Renal pelvis (tissue), 4 donors: Measurements from ENCODE around the gene SLC2A6. TPM values are rescaled to one million over a fixed set of nuclear protein-coding genes. Genes with fewer than 3 reads are reported as not detected.

Source experiments
- DNase-seq: peaks from one replicate; pipeline ENCODE4 v3.0.0-alpha.2; 2013
- polyA plus RNA-seq, 3 donors: library from polyadenylated mRNA; unstranded; fragments of 120-200 nt; gene quantifications; one replicate each; pipeline ENCODE4 v1.2.1, GENCODE V29; 2013; ENCODE audit not compliant: insufficient read length in 3 of 3

SLC2A6 gene
- polyA plus RNA-seq, 3 donors = 1.4 to 2.0 (median 1.8) TPM

- DNase-seq = no peak
Measured at GRCh38 chr9:133499132-133499891, 20.4 kb upstream of the SLC2A6 start.

- no peak for DNase-seq
Measured at GRCh38 chr9:133496861-133497842, 18.3 kb upstream of the SLC2A6 start.

GRCh38 chr9:133495327-133496293 is 16.7 kb upstream of the SLC2A6 start:
- DNase-seq = no peak

GRCh38 chr9:133494636-133495326 is 15.9 kb upstream of the SLC2A6 start:
- no peak for DNase-seq

GRCh38 chr9:133493845-133494540 is 15.1 kb upstream of the SLC2A6 start:
- DNase-seq = no peak

- no peak for DNase-seq
Measured at GRCh38 chr9:133493428-133493827, 14.5 kb upstream of the SLC2A6 start.

- no peak for DNase-seq
Measured at GRCh38 chr9:133492061-133493021, 13.4 kb upstream of the SLC2A6 start.

- no peak for DNase-seq
Measured at GRCh38 chr9:133491656-133491925, 12.7 kb upstream of the SLC2A6 start.

GRCh38 chr9:133490865-133491655 is 12.2 kb upstream of the SLC2A6 start:
- DNase-seq = no peak

- no peak for DNase-seq
Measured at GRCh38 chr9:133490201-133490681, 11.3 kb upstream of the SLC2A6 start.

- DNase-seq = no peak
Measured at GRCh38 chr9:133489253-133490190, 10.6 kb upstream of the SLC2A6 start.

GRCh38 chr9:133488686-133489252 is 9.9 kb upstream of the SLC2A6 start:
- DNase-seq = no peak

GRCh38 chr9:133487331-133487725 is 8.4 kb upstream of the SLC2A6 start:
- no peak for DNase-seq

- no peak for DNase-seq
Measured at GRCh38 chr9:133485531-133486260, 6.8 kb upstream of the SLC2A6 start.

- DNase-seq = no peak
Measured at GRCh38 chr9:133484671-133485437, 6.0 kb upstream of the SLC2A6 start.
